Breast epithelium (tissue), 3 donors: ENCODE data around the gene DNMT3A.

Experiments
- CTCF ChIP-seq, 3 donors: fragments of 450-650 bp; IDR thresholded peaks; one replicate each; pipeline ENCODE4 v1.5.1; 2016 to 2017; ENCODE audit warnings: antibody characterized with exemption in 3 of 3, mild to moderate bottlenecking in 3 of 3, moderate library complexity in 3 of 3
- POLR2A ChIP-seq: fragments of 450-650 bp; IDR thresholded peaks from one replicate; pipeline ENCODE4 v1.6.1; 2016; ENCODE audit warnings: antibody characterized with exemption, mild to moderate bottlenecking, moderate library complexity
- POLR2AphosphoS5 ChIP-seq, 3 donors: sonication (generic); formaldehyde crosslinking; IDR thresholded peaks; one replicate each; pipeline ENCODE4 v1.6.1; 2017; ENCODE audit warnings: antibody characterized with exemption in 3 of 3

GRCh38 chr2:25233916-25234605, 107.7 kb downstream of the DNMT3A start:
- no peak for TF ChIP-seq CTCF (IDR thresholded peaks at IDR 0.05)
- TF ChIP-seq POLR2A = no peak
- no peak for TF ChIP-seq POLR2AphosphoS5 (IDR thresholded peaks at IDR 0.05)
